ENCODE data around the gene PXDN.
A peak's percentile ranks its signal among the peaks of the same experiment; 100 is the strongest.
"Not testable (repeated sequence)": the region's sequence is repeated elsewhere in the genome, so short reads cannot be mapped to it uniquely, and the experiment has no call there.

The PXDN gene

DNA sequence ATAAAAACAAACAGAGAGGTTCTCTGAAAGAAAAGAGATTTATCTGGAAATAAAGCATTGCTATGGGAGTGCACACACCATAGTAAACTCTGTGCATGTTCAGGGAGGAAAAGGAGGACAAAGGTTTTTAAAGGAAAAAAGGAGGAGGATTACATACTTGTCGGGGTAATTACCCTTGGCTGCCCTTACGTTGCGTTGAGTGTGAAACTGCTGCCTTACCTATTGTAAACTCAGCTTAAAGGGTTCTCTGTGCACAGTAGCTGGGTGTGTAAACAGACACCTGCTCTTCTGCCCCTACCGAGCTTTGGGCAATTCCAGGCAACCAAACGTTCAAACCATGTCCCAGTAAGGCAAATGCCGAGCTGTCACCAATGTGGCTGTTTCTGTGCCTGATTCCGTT is 29.6 kb upstream of the PXDN start:
- no peak for DNase-seq

GRCh38 chr2:1772471-1773267 is 28.4 kb upstream of the PXDN start:
- no peak for DNase-seq

GRCh38 chr2:1771626-1772280 is 27.4 kb upstream of the PXDN start:
- no peak for DNase-seq

GRCh38 chr2:1770566-1771380 is 26.5 kb upstream of the PXDN start:
- no peak for DNase-seq

DNA sequence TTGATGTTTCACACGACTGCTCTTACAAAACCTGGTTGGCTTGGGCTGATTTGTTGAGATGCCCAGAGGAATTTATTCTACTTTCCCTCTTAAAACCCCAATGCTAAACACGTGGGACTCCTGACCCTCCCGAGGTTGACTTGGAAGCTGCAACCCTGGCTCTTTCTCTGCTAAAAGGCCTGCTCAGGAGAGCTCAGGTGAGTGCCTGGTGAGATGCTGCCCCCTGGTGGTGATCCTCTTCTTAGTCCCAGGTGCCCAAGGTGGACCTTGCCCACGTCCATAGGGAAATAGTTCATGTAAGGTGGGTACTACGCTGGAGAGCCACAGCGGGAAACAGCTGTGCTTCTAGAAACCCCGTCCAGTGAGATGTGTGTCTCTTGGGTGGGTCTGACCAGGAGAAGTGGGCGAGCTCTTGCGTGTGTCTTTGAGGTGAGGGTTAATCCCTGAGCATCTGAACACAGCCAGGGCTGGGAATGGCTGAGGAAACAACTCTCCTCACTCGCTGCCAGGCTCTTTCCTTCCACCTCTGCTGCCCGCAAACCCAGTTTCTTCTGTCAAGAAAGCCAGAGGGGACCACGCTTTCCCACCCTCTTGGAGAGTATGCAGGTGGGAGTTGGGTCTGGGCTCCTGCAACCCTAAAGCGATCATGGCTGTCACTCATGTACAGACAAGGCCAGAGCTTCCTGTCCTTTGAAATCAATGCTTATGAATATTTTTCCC is 25.5 kb upstream of the PXDN start:
- peak; percentile 16 for DNase-seq

DNA sequence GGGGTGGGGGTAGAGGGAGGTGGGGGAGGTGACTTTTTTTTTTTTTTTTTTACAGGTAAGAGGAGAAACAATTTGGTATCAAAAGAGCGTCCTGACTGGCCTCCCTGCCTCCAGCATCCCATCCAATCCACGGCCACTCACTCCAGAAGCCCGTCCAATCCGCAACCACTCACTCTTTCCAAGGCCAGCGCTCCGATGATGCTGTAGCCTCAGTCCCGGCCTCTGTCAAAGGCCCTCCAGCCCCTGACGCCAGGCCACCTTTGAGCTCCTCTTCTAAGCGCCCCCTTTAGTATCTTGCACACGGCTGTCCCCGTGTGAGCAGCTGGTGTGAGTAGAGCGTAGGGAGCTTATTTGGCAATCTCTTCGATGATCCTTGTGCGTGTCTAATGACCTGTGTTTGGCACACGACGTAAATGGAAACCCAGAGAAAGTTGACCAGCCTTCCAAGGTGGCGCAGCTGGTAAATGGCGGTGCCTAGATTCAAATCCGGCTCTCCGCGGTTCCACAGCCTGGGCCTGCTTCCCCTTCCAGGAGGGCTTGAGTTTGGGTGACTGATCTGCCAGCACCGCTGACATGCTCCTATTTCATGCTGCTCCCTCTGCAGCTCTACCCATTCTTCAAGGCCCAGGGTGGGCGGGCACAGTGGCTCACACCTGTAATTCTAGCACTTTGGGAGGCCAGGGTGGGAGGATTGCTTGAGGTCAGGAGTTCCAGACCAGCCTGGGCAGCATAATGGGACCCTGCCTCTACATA is 23.8 kb upstream of the PXDN start:
- no peak for DNase-seq

GRCh38 chr2:1766851-1767811 is 22.8 kb upstream of the PXDN start:
- DNase-seq, result no peak

- DNase-seq, result no peak
These were observed 22.1 kb upstream of the PXDN start for GRCh38 chr2:1766425-1766824.

GRCh38 chr2:1765201-1765600 is 20.9 kb upstream of the PXDN start:
- DNase-seq, result not testable (repeated sequence)

- DNase-seq, result no peak
These were observed 15.3 kb upstream of the PXDN start for GRCh38 chr2:1759611-1759930.

DNA sequence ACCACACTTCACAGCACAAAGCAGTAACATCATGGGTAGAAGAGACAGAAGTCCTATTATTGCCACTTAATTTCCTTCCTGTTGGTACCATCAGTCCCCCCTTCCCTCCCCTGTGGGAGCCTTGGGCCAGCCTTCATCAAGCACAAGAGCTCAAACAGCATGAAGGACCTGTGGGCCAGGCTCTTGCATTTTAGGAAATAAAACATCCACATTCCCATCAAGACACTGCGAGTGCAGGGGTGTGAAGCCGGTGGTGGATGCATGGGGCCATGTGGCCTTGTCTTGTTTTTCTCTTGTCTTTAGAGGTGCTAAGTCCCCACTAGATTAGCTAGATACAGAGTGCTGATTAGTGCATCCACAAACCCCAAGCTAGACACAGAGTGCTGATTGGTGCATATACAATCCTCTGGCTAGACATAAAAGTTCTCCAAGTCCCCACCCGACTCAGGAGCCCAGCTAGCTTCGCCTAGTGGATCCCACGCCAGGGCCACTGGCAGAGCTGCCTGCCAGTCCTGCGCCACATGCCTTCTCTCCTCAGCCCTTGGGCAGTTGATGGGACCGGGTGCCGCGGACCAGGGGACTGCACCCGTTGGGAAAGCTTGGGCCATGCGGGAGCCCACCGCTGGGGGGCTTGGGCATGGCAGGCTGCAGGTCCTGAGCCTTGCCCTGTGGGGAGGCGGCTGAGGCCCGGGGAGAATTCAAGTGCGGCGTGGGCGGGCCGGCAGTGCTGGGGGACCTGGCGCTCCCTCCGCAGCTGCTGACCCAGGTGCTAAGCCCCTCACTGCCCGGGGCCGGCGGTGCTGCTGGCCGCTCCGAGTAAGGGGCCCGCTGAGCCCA is 14.7 kb upstream of the PXDN start:
- no peak for DNase-seq

DNA sequence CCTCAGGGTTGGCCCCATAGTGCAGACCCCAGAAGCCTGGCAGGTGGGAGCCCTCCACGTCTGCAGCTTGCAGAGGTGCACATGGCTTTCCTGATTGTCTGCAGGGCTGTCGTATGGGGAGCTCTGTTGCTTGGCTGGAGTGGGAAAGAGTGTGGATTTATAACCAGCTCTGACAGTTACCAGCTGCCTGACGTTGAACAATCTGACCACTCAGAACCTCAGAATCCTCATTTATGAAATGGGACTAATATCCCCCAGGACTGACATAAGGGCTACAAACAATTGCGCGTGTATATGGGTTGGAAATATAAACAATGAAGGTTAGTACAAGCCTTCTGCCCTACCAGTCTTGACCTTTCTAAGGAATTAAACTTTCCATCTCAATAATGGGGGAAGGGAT is 13.9 kb upstream of the PXDN start:
- DNase-seq, result no peak

GRCh38 chr2:1757567-1757966 is 13.3 kb upstream of the PXDN start:
- DNase-seq, result no peak

- DNase-seq, result not testable (repeated sequence)
These were observed 12.8 kb upstream of the PXDN start for GRCh38 chr2:1757146-1757545.

- DNase-seq, result no peak
These were observed 12.1 kb upstream of the PXDN start for GRCh38 chr2:1756456-1756855.

- no peak for DNase-seq
These were observed 11.3 kb upstream of the PXDN start for GRCh38 chr2:1755436-1756191.

DNA sequence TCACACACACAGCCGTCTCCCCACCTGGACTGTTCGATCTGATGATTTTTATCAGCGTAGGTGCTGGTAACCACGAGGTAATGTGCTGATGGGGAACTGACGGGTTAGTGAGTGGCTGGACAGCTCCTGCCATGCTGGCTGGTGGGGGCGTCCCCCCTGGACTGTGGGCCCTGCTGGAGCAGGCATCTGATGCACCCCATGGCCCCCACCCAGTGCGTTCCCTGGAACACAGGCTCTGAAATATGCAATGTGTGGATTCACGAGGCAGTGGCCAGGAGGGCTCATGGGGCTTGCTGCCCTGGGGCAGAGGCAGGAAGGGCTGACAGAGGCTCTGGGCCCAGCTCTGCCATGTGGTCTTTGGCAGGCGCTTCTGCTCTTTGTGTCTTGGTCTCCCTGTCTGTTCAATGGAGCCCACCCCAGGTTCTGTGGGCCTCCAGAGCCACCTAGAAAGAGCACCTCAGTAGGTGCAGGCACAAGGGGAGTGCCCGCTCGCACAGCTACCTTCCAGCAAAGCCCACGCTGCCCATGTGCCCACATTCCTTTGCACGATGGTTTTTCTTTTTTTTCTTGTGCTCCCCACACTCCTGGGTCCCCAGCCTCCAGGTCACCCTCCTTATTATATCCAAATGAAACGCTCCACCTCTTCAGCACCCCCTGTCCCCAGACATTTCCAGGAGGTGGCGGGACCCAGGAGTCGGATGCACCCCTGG is 10.3 kb upstream of the PXDN start:
- no peak for DNase-seq

DNA sequence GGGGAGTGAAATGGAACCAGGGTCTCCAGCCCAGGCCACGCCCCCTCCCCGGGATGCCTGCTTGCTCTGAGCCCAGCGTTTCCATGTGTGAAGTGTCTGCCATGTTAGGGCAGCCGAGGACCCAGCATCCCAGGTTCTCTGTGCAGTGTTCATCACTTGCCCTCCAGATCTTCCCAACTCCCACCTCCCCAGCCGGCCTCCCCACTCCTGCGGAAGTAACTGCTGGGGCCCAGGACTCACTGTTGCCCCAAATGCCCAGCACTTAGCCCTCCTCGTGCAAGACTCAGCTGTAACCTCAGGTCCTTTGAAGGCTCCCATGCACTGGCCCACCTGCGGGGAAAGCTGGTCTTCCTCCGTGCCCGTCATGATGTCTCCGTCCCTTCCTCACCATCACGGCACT is 9.7 kb upstream of the PXDN start:
- DNase-seq, result no peak

DNA sequence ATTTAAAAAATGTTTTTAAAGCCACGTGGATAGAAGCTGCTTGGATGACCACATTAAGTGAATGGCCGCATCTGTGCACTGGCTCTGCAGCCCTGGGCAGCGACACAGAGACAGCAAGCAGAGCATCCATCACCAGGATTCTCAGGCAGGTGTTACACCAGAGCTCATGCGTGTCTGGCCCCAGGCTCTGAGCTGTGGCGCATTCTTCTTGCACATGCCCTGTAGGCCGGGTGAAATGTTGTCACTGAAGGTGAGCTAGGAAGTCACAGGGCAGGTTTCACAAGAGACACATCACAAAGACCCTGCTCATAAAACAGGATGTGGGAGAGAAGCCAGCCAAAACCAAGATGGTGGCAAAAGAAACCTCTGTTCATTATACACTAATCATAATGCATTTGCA is 8.4 kb upstream of the PXDN start:
- DNase-seq, result no peak

All from NK-92 treated with Interleukin-12 subunit alpha and Interleukin-12 subunit beta, amount 100 ng/mL, for 24 hours (cell line).